Activated CD8-positive, alpha-beta memory T cell treated with anti-CD3 and anti-CD28 coated beads for 4 hours (primary cell): ENCODE results near the gene RSPRY1.
A peak's percentile ranks its signal among the peaks of the same experiment; 100 is the strongest.
"Not testable (repeated sequence)": the region's sequence is repeated elsewhere in the genome, so short reads cannot be mapped to it uniquely, and the experiment has no call there.

ENCODE experiments used
- DNase-seq, 2 donors: peaks; one replicate each; pipeline ENCODE4 v3.0.0-alpha.2; 2020; ENCODE audit warnings: low read depth in 2 of 2

The RSPRY1 gene

DNA sequence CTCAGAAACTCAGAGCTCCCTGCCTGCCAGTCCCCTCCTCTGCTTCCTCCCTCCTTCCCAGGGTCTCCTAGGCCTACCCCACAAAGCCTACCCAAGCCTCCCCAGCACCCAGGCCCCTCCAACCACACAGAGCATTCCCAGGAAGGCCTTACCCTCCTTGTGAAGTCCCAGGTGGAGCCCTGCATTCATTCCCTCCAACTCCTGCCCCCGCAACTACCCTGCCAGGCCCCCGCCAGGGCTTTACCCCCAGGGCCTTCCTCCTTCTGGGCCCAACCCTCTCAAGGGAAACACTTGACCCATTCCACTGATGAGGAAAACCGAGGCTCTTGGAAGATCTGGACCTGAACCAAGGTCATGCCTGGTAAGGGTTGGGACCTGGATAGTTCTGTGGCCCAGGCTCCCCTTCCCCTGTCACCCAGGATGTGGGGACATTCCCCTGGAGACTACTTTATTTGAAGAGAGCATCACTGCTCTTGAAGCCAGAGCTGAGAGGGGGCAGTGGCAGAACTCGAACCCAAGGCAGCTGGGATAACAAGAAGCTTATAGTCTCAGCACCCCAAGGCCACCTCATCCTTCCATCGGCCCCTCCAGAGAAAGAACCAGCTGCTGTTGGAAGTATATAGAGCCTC, 85.9 kb downstream of the RSPRY1 start:
- no peak for DNase-seq

DNA sequence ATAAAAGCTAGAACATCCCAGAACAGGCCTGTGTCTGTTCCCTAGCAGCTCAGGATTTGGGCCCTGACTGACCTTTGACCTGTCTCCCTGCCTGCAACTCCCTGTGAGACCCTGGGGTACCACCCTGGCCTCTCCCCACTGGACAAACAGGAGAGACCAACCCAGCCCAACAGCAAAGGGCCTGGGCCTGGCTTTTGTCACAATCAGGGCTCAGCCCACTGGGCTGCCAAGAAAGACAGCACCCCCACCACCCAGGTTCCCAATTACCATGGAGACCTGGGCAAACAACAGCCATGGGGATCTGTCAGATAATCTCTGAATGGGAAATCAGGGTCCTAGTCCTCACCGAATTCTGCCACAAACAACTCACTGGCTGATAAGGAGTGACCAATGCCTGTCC, 87.2 kb downstream of the RSPRY1 start:
- no peak for DNase-seq

DNA sequence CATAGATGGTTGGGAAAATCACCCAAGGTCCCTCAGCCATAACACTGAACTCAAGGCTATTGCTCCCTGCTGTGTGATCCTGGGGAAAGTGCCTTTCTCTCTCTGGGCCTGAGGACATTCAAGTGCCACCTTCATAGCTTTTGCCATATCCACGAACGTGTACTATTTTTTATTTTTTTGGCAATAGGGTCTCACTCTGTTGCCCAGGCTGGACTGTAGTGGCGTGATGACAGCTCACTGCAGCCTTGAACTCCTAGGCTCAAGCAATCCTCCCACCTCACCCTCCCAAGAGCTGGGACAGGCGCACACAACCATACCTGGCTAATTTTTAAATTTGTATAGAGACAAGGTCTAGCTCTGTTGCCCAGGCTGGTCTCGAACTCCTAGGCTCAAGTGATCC, 87.7 kb downstream of the RSPRY1 start:
- DNase-seq = no peak

DNA sequence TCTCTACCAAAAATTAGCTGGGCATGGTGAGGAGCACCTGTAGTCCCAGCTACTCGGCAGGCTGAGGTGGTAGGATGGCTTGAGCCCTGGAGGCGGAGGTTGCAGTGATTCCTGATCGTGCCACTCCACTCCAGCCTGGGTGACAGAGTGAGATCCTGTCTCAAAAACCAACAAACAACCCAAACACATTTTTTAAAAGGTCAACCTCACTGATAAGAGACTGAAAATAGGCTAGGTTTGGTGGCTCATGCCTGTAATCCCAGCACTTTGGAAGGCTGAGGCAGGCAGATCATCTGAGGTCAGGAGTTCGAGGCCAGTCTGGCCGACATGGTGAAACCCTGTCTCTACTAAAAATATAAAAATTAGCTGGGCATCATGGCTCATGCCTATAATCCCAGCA, 89.8 kb downstream of the RSPRY1 start:
- DNase-seq = not testable (repeated sequence)

DNA sequence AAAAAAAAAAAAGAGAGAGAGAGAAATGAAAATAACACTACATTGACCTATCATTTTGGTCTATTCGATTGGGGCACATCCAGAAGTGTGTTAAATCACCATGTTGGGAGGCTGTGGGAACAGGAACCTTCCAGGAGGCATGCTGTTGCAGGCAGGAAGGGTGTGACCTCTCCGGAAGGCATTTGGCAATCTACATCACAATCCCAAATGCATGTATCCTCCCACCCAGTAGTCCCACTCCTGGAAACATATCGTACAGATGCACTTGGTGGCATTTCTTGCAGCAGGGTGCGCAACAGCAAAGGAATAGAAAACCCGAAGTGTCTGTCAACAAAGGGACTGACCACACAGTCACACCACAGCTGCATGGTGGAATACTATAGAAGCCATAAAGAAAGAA, 90.5 kb downstream of the RSPRY1 start:
- no peak for DNase-seq

DNA sequence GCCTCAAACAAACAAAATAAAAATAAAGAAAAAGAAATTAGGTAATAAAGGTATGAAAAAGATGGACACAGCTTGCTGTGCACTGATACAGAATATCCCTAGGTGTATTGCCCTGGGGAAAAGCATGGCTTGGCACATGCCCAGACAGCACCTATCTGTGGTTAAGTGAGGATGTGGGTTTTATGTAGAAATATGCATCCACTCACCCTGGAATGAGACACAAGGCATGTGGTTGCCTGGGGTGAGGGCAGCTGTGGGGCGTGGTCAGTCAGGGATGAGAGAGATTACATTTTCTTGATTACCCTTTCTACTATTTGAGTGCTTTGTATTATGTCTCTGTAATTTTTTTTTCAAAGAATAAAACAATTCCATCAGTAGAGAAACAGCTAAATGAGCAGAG, 91.5 kb downstream of the RSPRY1 start:
- DNase-seq = peak in 1 of 2 donors; percentile 19

DNA sequence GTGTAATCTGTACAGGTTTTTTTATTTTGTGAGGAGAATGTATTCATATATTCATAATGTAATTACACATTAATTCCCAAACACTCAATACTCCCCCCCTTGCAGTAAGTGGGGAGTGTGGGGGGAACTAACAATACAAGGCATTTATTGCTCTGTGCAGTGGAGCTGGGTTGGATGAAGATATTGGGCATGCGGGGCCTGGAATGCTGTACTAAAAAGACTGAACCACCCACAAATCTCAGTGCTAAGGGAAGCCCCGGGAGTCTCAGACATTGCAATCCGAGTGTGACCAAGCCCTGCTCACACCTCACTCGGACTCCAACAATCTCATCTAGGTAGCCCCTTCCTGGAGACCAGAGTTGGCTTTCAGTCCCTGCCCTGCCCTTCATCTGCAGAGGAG, 92.4 kb downstream of the RSPRY1 start:
- DNase-seq = no peak

DNA sequence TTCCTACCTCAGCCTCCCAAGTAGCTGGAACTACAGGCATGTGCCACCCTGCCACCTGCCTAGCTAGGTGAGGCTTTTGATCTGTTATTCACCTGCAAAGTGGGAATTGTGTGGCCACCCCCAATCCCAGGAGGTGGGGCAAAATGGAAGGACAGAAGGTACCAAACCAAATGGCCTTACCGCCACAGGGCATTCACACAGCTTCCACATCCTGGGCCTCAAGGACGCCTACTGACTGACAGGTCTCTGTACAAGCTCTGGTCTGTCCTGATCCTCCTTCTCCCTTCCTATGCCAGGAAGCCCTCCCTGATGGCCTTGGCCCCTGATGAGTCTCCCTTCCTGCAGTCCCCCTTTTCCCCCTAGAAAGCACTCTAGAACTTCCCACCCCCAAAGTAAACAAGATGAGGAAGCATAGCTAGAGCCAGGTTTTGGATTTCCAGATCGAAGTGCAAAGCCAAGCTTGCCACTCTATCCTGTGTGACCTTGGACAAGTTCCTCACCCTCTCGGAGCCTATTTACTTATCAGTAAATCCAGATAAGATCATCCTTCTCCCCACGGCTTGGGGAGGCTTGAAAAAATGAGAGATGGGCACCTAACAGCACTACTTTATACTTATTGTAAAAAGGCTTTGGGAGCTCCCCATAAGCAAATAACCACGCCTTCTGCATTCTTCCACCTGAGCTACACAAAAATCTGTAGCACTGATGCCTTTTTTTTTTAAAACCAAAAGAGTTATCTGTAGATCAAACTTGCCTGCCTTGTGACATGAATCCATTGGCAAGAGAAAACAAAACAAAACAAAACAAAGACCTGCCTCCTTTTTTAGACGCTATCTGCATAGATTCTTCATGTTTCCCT, 93.9 kb downstream of the RSPRY1 start:
- DNase-seq = no peak

DNA sequence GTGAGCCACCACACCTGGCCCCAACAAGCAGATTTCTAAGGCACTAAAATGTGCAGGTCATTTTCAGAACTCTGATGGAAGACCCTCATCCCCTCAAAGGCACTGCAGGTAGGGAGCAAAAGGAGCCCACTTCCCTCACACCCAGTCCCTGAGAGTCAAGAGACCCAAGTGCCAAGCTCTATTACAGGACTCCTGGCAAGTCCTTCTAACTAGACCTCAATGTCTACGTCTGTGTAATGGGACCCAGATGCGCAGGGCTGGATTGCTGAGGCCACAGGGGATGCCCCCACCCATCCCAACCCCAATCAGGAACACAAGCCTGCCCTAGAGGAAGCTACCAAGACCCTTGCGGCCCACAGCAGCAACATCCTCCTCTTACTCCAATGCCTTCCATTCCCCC, 95.7 kb downstream of the RSPRY1 start:
- DNase-seq = no peak

DNA sequence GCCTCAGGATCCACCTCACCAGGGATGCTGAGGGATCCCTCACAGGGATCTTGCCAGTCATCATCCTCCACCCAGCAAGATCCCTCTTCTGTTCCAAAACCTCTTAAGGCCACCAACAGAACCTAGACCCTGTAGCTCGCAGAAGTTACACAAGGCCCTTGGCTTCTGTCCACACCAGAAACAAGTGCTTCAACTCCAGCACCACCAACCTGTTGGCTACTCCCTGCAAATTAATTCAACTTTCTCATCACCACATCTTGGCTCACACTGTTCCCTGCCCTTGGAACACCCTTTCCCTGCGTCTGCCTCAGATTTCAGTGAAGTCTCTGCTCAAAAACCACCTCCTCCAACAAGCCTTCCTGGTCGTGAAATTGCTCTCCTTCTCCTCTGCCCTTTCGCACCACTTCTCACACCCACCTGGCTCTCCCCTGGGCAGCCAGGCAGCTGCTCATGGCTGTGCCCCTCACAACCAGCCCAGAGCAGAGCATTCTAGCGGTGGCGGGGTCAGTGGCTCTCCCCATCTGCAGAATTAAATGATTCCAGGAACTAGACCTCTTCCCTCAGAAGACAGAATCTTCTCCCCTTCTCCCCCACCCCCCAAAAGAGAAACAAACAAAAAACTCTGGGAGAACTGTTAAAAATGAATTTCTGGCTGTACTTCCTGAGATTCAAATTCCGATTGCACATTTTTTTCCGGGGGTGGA, 96.5 kb downstream of the RSPRY1 start:
- DNase-seq = no peak

DNA sequence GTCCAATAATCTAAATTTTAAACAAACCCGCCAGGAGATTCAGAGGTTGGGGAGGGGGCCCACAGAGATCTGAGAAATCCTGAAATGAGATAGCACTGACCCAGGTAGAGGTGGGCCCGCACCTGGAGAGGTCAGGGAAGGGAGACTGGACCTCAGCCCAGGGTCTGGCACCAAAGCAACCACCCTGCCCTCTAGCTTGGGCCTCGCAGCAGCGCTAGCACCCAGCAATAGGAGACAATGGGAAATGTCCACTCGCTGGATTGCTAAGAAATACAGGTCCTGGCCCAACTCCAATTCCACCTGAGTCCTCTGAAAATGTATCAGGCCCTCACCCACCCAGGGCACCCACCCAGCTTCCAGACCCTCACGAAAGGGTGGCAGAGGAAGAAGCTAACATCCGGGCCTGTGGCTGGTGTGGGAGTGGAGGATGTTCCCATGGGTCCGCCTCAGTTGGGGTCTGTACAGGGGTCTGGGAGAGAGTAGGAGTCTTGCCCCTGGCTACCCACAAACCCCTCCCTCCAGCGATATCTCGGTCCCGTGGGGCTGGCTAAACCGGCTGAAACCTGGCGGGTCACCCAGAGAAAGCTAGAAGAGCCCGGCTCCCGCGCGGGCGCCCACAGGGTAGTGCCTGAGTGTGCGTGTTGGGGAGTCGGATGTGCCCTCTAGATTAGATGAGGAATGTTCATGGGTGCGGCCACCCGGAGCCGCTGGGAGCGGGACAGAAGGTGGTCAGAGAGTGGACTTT, 97.3 kb downstream of the RSPRY1 start:
- no peak for DNase-seq

DNA sequence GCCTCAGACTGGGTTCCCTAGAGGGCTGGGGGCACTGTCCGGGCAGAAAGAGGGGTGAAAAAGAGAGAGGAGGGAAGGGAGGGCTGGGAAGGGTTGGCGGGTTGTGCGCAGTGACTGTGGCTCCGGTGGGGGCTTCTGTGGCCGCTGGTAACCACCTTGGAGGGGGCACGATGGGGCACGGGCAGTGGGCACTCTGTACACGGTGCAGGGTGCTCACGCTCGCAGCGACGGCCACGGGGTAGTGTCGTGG, 97.8 kb downstream of the RSPRY1 start:
- no peak for DNase-seq

DNA sequence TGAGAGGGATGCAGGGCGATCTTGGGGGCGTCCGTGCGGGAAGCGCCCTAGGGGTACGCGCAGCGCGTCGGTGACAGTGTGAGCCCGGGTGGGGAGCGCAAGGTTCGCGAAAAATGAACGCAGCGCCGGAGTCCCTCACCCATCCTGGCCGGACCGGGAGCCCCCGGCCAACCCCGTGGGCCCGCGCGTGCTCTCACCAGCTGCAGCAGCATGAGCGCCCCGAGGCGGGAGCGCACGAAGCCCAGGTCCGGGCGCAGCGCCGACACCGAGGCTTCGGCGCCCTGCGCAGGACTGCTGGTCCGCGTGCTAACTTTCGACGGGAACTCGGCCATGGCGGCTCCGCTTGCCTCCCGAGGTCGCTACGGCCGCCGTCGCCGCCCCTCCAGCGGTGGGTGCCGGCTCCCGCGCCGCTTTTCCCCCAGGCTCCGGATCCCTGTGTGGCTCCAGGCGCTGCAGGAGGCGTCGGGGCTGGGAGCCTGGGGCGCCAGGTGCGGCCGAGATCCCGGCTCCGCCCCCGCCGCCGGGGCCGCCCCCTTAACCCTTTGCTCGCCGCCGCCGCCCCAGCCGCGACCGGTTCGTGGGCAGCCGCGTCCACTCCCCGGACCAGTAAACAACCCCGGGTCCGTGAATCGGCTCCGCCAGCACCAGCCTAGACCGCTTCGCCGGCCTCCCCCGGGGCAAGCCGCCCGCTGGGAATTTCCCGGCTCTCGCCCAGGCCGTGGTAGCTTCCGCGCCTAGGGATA, 98.3 kb downstream of the RSPRY1 start, which contains the start of gene PLLP:
Gene PLLP, minus strand, starts transcription at position 464 of the 743 bp plus-strand sequence. Its CDS starts 132 bp downstream, at position 332.
- DNase-seq = no peak

DNA sequence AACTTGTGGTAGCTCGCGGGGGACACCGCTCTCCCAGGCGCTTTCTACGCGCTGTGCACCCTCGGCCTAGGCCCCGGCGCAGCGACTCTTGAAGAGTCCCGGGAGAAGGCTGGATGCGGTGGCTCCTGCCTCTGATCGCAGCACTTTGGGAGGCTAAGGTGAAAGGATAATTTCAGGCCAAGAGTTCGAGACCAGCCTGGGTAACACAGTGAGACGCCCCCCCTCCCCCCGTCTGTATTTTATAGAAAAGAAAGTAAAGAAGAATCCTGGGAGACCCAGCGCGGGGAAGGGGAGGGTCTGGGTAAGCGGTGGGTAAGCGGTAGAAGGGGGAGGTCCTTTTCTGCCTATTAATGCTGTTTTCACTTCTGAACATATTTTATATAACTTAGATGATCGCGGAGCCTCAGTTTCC, 98.8 kb downstream of the RSPRY1 start:
- DNase-seq = no peak

DNA sequence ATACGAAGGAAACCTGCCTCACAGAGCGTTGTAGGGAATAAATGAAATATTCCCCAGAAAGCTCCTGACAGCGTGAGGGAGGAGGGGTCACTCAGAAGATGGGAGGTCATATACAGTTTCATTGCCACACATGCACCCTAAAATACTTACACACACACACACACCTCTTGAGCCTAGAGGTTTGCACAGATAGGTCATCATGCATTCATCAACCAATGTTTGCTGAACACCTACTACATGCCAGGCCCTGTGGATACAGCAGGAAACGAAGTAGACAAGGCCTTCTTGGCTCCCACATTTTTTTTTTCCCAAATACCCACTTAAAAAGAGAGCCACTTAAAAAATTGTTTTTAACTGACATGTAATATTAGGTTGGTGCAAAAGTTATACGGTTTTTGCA, 99.2 kb downstream of the RSPRY1 start:
- no peak for DNase-seq

DNA sequence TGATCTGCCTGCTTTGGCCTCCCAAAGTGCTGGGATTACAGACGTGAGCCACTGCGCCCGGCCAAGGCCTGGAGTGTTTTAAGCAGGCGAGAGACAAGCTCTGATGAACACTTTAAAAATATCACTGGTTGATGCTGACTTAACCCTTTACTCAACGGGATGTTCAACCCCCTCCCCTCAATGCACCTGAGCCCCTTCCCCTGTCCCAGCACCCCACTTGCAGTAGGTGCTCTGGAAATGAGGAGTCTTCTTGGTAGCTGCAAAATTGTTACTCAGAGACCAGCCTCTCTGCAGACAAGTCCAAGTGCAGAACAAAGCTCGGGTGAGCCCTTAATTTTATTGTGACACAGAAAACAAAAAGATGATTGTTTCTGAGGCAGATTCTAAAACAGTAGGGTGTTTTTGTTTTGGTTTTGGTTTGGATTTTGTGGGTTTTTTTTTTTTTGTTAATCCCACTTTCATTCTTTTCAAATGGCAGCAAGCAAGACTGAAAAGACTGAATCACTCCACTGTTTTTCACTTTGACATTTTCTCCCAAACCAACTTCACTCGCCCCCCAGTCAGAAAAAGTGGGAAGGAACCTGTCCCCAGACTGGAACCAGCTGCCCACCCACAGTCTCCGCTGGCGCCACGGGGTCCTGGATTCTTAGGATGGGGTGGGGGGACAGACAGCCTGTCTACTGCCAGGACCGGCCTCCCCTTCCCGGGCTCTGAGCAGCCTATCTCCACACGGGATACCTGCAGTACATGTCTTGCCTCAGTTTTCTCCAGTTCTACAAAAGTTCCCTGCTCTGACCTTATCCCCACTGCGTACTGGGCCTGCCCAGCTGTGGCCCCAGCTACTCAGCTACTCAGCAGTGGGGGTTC, 103.5 kb downstream of the RSPRY1 start:
- no peak for DNase-seq
